ENCODE data around the gene RFT1. TPM values are rescaled to one million over a fixed set of nuclear protein-coding genes. Genes with fewer than 3 reads are reported as not detected.
A peak's percentile ranks its signal among the peaks of the same experiment; 100 is the strongest.

RFT1 gene
- total RNA-seq, 1 donor from 2014 or later = 14.8 TPM

- no peak for DNase-seq (ENCODE audit: low spot score)
- Mint-ChIP-seq H3K4me1 (ENCODE audit: low read depth) (peaks cover 33% of the 10 kb centered on the region), H3K27me3 (ENCODE audit: low read depth) (no peaks in the 10 kb centered on the region), H3K4me3 (ENCODE audit: unreplicated experiment) (peak overlapping the region; percentile 91), H3K9me3 (ENCODE audit: low read depth) (no peaks in the 10 kb centered on the region), H3K27ac (ENCODE audit: unreplicated experiment) (peak overlapping the region; percentile 83), H3K36me3 (ENCODE audit: low read depth) (no peaks in the 10 kb centered on the region)
- TF ChIP-seq CTCF (IDR thresholded peaks at IDR 0.05) = no peak
Observed at GRCh38 chr3:53161820-53162671, 31.8 kb upstream of the RFT1 start.

GRCh38 chr3:53161450-53161819 lies 31.2 kb upstream of the RFT1 start:
- Mint-ChIP-seq H3K4me3 (ENCODE audit: unreplicated experiment) (peak overlapping the region; percentile 91), H3K36me3 (ENCODE audit: low read depth) (no peaks in the 10 kb centered on the region), H3K9me3 (ENCODE audit: low read depth) (no peaks in the 10 kb centered on the region), H3K27ac (ENCODE audit: unreplicated experiment) (peak overlapping the region; percentile 83), H3K4me1 (ENCODE audit: low read depth) (peaks cover 27% of the 10 kb centered on the region), H3K27me3 (ENCODE audit: low read depth) (no peaks in the 10 kb centered on the region)
- no peak for DNase-seq (ENCODE audit: low spot score)
- TF ChIP-seq CTCF (IDR thresholded peaks at IDR 0.05) = no peak

- peak; percentile 90 for DNase-seq (ENCODE audit: low spot score)
- Mint-ChIP-seq H3K27ac (ENCODE audit: unreplicated experiment) (peak within 1 kb of the TSS; percentile 83), H3K27me3 (ENCODE audit: low read depth) (no peaks in the 10 kb centered on the region), H3K9me3 (ENCODE audit: low read depth) (no peaks in the 10 kb centered on the region), H3K4me1 (ENCODE audit: low read depth) (peaks cover 24% of the 10 kb centered on the region), H3K36me3 (ENCODE audit: low read depth) (no peaks in the 10 kb centered on the region), H3K4me3 (ENCODE audit: unreplicated experiment) (peak within 1 kb of the TSS; percentile 91)
- TF ChIP-seq CTCF (IDR thresholded peaks at IDR 0.05) = peak; percentile 73
Observed at GRCh38 chr3:53160660-53161449, 30.6 kb upstream of the RFT1 start, which contains the start of gene PRKCD. TSS of gene PRKCD (plus strand) at chr3:53161209. CDS start at chr3:53178423, 17,214 bp downstream.

GRCh38 chr3:53160061-53160659 lies 29.9 kb upstream of the RFT1 start:
- H3K4me3 Mint-ChIP-seq (ENCODE audit: unreplicated experiment) = peak overlapping the region; percentile 75
- no peak for TF ChIP-seq CTCF (IDR thresholded peaks at IDR 0.05)
- H3K27ac Mint-ChIP-seq (ENCODE audit: unreplicated experiment) = peak overlapping the region; percentile 77
- H3K4me1 Mint-ChIP-seq (ENCODE audit: low read depth) = peaks cover 24% of the 10 kb centered on the region
- no peaks in the 10 kb centered on the region for H3K27me3 Mint-ChIP-seq (ENCODE audit: low read depth)
- no peaks in the 10 kb centered on the region for H3K9me3 Mint-ChIP-seq (ENCODE audit: low read depth)
- no peak for DNase-seq (ENCODE audit: low spot score)
- H3K36me3 Mint-ChIP-seq (ENCODE audit: low read depth) = no peaks in the 10 kb centered on the region

Measured in chondrocyte (in vitro differentiated cells).